C4-2B (cell line): ENCODE results near the gene MYO15B.

Experiments
- CTCF ChIP-seq: fragments of 450-650 bp; conservative IDR thresholded peaks from 2 replicates; pipeline ENCODE4 v1.5.1; 2017; ENCODE audit warnings: mild to moderate bottlenecking
- ZFX ChIP-seq: fragments of 450-650 bp; IDR thresholded peaks from 2 replicates; pipeline ENCODE4 v1.6.1; 2017

GRCh38 chr17:75652341-75652740 lies 64.7 kb downstream of the MYO15B start:
- no peak for TF ChIP-seq CTCF
- no peak for TF ChIP-seq ZFX
